Skeletal muscle satellite cell (primary cell): ENCODE data around the gene GSDME.
A peak's percentile ranks its signal among the peaks of the same experiment; 100 is the strongest.

Source experiments
- H3K27me3 ChIP-seq: 2 replicates; pipeline ENCODE4 v1.7.0; 2013; ENCODE audit warnings: low read length; ENCODE audit not compliant: control insufficient read depth, insufficient read depth
- H3K36me3 ChIP-seq: 2 replicates; pipeline ENCODE4 v1.7.0; 2013; ENCODE audit warnings: mild to moderate bottlenecking, control low read depth, low read length; ENCODE audit not compliant: insufficient read depth
- H3K4me1 ChIP-seq: 2 replicates; pipeline ENCODE4 v1.7.0; 2013; ENCODE audit warnings: low read length; ENCODE audit not compliant: control insufficient read depth, insufficient read depth
- H3K4me2 ChIP-seq: 2 replicates; pipeline ENCODE4 v1.7.0; 2013; ENCODE audit warnings: mild to moderate bottlenecking, low read length
- H3K4me3 ChIP-seq: 2 replicates; pipeline ENCODE4 v1.7.0; 2013; ENCODE audit warnings: low read length
- H3K9ac ChIP-seq: 2 replicates; pipeline ENCODE4 v1.7.0; 2013; ENCODE audit warnings: mild to moderate bottlenecking, low read depth, low read length, moderate library complexity
- H3K9me3 ChIP-seq: replicated peaks from 2 replicates; pipeline ENCODE4 v1.7.0; 2013; ENCODE audit warnings: mild to moderate bottlenecking, control low read depth, low read length

GSDME gene

DNA sequence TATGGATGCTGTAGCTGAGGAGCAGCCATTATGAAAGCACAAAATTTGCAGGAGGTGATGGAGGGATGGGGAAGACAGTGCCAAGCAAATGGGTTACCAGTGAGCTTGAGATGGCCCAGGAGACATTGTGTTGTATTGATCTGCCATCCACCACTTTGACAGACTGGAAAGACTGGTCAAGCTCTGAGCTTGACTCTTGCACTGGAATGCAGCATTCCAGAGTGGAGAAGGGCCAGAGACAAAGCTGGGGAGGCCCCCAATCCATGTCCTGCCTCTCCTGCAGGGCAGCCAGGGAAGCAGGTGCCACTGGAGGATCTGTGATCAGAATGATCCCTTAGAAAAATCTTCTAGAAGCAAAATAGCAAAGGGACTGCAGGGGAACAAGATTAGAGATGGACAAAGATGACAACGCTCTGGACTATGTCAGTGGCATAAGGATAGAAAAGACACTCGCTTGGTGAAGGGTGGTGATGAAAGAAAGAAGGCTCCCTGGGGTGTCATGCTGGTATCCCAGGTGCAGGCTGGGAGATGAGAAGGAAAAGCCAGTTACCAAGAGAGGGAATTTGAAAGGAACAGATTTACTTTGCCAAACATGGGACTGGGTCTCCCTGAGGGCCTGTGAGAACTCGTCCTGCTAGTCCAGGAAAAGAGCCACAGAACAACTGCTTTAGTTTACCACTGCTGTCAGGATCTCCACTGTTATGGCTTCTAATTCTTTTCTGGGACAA, 5.0 kb downstream of the GSDME start:
- Histone ChIP-seq H3K4me3 (no peak overlapping the region), H3K4me1 (peaks cover 19% of the 10 kb centered on the region), H3K9ac (no peak overlapping the region)

DNA sequence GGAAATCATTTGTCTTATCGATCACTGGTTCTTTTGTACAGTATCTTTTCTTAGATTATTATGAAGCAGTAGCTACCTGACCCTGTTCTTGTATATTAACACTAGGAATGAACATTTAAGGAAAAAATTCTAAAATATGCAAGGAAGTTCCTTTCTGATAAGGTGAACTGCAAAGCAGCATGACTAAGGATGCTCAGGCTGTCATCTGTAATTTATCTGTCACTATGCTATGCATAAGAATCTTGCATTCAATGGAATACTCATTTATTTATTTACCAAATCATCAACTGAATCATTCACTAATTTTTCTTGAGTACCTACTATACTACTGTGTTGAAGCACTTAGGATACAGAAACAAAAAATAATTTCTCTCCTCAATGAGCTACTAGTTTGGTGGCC, 5.8 kb downstream of the GSDME start:
- no peaks in the 10 kb centered on the region for H3K9me3 ChIP-seq
- H3K4me2 ChIP-seq = no peak overlapping the region
- peaks cover 15% of the 10 kb centered on the region for H3K4me1 ChIP-seq
- H3K4me3 ChIP-seq = no peak overlapping the region
- H3K36me3 ChIP-seq = no peaks in the 10 kb centered on the region
- no peak overlapping the region for H3K9ac ChIP-seq
- no peaks in the 10 kb centered on the region for H3K27me3 ChIP-seq

More for the DNA sequence above, 5.0 kb downstream of the GSDME start:
- H3K36me3 ChIP-seq = no peaks in the 10 kb centered on the region
- H3K27me3 ChIP-seq = no peaks in the 10 kb centered on the region
- H3K9me3 ChIP-seq = no peaks in the 10 kb centered on the region
- no peak overlapping the region for H3K4me2 ChIP-seq

DNA sequence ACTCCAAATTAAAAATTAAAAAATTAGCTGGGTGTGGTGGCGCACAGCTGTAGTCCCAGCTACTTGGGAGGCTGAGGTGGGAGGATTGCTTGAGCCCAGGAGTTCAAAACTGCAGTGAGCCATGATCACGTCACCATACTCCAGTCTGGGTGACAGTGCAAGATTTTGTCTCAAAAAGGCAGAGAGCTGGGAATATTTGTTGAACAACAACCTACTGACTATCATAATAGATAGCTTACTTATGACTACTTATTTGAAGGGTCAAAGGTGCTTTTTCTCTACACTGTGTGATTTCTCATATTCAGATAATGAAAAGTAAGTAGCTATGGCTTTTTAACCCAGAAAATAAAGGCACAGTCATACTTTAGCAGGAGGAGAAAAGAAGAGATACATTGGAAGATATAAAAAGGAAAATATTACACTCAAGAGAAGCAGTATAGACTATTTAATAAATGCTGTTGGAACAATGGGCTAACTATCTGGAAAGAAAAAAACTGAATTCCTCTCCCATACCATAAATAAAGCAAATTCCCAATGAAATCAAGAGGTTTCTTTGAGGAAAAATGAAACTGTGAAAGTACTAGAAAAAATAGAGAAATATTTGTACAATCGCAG, 6.7 kb downstream of the GSDME start:
- Histone ChIP-seq H3K36me3 (no peaks in the 10 kb centered on the region), H3K9me3 (no peaks in the 10 kb centered on the region), H3K27me3 (no peaks in the 10 kb centered on the region)

DNA sequence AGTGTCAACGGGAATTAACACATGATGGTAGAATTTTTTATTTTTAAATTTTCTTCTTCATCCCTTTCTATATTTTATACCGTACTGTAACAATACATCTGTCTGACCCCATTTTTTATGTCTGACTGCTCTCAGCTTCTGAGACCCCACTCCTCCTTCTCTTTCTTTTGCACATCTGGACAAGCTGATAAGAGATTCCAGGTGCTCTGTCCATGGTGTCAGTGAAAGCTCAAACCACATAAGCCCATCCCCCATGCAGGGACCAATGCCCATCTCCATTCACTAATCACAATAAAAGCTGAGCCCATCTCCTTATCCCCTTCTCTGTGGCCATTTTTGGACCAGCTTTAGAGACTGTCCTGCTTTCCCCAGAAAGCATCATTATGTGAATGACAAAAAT, 8.7 kb downstream of the GSDME start:
- H3K4me2 ChIP-seq = no peak overlapping the region
- no peak overlapping the region for H3K4me3 ChIP-seq
- H3K36me3 ChIP-seq = peaks cover 5% of the 10 kb centered on the region
- no peaks in the 10 kb centered on the region for H3K27me3 ChIP-seq
- no peaks in the 10 kb centered on the region for H3K9me3 ChIP-seq
- no peak overlapping the region for H3K9ac ChIP-seq
- no peaks in the 10 kb centered on the region for H3K4me1 ChIP-seq

More for the DNA sequence above, 6.7 kb downstream of the GSDME start:
- H3K9ac ChIP-seq = no peak overlapping the region
- H3K4me1 ChIP-seq = peaks cover 6% of the 10 kb centered on the region
- no peak overlapping the region for H3K4me3 ChIP-seq
- H3K4me2 ChIP-seq = no peak overlapping the region

DNA sequence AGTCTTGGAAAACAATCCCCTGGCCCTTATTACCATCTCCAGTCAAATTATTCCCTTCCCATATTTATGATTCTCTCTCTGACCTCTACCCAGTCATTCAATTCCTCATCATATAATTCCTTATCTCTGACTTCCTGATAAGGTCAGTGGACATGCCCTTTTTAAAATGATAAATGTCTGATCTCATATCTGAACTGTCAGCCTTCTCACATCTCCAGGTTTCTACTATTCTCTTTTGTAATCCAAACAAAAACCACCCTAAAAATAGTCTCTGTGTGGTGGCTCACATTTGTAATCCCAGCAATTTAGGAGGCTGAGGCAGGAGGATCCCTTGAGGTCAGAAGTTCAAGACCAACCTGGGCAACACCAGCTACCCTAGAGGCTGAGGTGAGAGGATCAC, 11.9 kb downstream of the GSDME start:
- H3K36me3 ChIP-seq = peaks cover 5% of the 10 kb centered on the region
- no peaks in the 10 kb centered on the region for H3K9me3 ChIP-seq
- no peak overlapping the region for H3K4me3 ChIP-seq
- peaks cover 14% of the 10 kb centered on the region for H3K4me1 ChIP-seq
- H3K9ac ChIP-seq = no peak overlapping the region
- no peaks in the 10 kb centered on the region for H3K27me3 ChIP-seq
- no peak overlapping the region for H3K4me2 ChIP-seq

DNA sequence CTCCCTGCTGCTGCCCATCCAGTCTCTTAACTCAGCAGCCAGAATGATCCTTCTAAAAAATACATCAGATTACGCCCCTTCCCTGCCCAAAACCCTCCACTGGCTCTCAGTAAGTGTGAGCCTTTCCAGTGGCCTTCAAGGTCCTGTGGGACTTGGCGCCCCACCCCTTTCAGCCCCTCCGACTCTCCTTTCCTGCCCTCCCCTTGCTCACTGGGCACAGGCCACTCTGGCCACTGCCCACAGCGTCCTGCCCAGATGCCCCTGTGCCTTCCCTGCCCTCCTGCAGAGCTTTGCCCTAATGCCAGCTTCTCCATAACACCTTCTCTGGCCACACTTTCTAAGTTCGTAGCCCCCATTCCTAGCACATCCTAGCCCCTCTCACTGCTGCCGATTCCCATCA, 13.8 kb downstream of the GSDME start:
- Histone ChIP-seq H3K36me3 (peaks cover 5% of the 10 kb centered on the region), H3K9ac (no peak overlapping the region), H3K4me3 (no peak overlapping the region)

DNA sequence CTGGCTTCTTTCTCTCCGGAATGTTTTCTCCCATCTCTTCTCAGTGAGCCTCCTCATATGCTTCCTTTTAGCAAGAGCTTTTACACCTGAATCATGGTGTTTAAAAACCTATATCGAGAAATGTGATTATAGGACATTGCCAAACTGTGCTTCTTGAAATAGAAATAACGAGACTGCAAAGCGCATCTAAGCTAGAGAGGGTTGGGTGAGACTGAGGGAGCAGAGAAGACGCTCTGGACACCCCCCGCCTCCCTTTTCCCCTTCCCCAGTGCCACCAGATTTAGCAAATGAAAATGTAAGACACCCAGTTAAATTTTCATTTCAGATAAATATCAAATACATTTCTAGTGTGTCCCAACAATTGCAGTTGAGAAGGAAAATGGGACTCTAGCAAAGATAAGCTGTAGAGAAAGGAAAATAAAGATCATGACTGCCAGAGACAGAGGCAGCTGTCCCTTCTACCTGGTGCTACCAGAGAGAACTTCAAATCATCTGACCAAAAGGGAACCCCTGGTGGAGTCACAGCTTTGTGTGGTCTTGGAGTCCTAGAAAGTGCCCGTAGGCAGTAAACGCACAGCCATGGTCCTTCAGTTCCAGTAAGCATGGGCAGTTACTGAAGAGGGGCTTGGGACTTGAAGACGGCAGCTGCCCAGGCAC, 14.6 kb downstream of the GSDME start:
- Histone ChIP-seq H3K4me3 (no peak overlapping the region), H3K9ac (peak overlapping the region; percentile 46), H3K27me3 (no peaks in the 10 kb centered on the region), H3K4me2 (peak overlapping the region; percentile 60), H3K4me1 (peaks cover 14% of the 10 kb centered on the region), H3K9me3 (no peaks in the 10 kb centered on the region), H3K36me3 (peaks cover 5% of the 10 kb centered on the region)

More for the DNA sequence above, 13.8 kb downstream of the GSDME start:
- Histone ChIP-seq H3K9me3 (no peaks in the 10 kb centered on the region), H3K4me2 (no peak overlapping the region), H3K27me3 (no peaks in the 10 kb centered on the region), H3K4me1 (peaks cover 14% of the 10 kb centered on the region)

DNA sequence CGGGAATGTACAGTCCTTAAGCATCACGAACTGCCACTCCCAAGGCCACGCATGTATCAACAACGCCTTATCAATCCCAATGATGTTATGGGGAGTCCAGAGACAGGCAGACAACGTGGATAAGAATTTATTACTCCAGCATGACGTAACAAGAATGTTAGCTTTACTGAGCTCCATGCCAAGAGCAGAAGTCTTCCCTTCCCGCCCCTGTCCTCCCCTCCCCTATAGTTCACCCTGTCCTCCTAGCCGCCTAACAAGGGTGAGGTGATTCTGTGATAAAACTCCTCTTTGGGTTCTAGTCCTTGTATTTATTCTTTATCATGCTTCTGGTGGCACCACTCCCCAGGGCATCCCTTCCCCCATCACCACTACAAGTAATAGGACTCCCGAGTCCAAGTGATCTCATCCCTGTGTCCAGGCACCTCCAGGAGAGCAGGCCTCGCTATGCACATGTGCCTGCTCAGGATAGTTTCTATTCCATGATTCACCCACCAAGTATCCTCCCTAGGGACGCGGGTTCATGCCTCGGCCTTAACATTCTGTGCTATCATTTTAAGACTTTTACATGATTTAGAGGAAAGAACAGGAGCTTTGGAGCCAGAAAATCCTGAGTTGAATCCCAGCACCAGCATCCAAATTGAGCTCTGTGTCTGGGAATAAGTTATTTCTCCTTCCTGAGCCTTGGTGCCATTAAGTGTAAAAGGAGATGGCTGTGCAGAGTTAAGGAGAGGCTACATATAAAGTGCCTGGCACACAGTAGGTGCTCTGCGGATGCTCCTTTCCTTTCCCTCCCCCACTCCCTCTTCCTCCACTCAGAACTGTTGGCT, 15.4 kb downstream of the GSDME start:
- H3K4me1 ChIP-seq = peaks cover 14% of the 10 kb centered on the region
- H3K9me3 ChIP-seq = no peaks in the 10 kb centered on the region
- peak overlapping the region; percentile 46 for H3K9ac ChIP-seq
- peaks cover 5% of the 10 kb centered on the region for H3K36me3 ChIP-seq
- H3K4me2 ChIP-seq = peak overlapping the region; percentile 60
- peak overlapping the region; percentile 3 for H3K4me3 ChIP-seq
- no peaks in the 10 kb centered on the region for H3K27me3 ChIP-seq

DNA sequence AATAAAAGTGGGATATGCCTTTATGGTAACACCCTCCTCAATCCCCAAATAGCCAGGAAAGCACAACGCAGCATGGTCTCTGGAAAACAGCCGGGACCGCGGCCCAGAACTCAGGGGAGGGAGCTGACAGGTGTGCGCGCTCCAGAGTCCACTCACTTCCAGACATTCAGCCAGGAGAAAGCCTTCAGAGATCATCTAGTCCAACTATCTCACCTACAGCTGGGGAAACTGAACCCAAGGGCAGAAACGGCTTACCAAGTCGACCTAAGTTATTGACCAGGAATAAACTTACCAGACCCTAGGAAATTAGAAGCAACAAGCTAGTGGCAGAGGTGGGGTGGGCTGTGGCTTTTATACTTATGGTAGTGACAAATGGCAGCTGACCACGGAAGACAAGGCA, 16.4 kb downstream of the GSDME start:
- Histone ChIP-seq H3K9me3 (no peaks in the 10 kb centered on the region), H3K4me2 (no peak overlapping the region), H3K27me3 (no peaks in the 10 kb centered on the region), H3K4me3 (no peak overlapping the region), H3K4me1 (peaks cover 14% of the 10 kb centered on the region), H3K36me3 (peaks cover 5% of the 10 kb centered on the region), H3K9ac (peak overlapping the region; percentile 35)

DNA sequence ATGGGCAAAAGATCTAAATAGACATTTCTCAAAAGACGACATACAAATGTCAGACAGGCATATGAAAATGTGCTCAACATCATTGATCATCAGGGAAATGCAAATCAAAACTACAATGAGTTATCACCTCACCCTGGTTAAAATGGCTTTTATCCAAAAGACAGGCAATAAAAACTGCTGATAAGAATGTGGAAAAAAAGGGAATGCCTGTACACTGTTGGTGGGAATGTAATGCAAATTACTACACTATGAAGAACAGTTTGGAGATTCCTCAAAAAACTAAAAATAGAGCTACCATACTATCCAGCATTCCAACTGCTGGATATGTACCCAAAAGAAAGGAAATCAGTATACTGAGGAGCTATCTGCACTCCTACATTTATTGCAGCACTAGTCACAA, 18.0 kb downstream of the GSDME start:
- Histone ChIP-seq H3K9ac (no peak overlapping the region), H3K36me3 (peaks cover 1% of the 10 kb centered on the region), H3K9me3 (no peaks in the 10 kb centered on the region), H3K4me3 (no peak overlapping the region), H3K4me1 (peaks cover 14% of the 10 kb centered on the region), H3K27me3 (no peaks in the 10 kb centered on the region), H3K4me2 (no peak overlapping the region)

DNA sequence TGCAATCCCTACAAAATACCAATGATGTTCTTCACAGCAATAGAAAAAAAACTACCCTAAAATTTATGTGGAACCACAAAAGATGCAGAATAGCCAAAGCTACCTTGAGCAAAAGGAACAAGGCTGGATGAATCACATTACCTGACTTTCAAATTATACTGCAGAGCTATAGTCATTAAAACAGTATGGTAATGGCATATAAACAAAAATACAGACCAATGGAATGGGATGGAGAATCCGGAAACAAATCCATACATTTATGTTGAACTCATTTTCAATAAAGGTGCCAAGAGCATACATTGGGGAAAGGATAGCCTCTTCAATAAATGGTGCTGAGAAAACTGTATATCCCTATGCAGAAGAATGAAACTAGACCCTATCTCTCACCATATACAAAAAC, 18.7 kb downstream of the GSDME start:
- Histone ChIP-seq H3K4me2 (no peak overlapping the region), H3K4me3 (no peak overlapping the region)

More for the DNA sequence above, 18.7 kb downstream of the GSDME start:
- Histone ChIP-seq H3K4me1 (peaks cover 14% of the 10 kb centered on the region), H3K36me3 (no peaks in the 10 kb centered on the region), H3K9me3 (no peaks in the 10 kb centered on the region), H3K27me3 (no peaks in the 10 kb centered on the region), H3K9ac (no peak overlapping the region)
